Femur (tissue), 1 donor: ENCODE measurements around the gene IRGQ.
A peak's percentile ranks its signal among the peaks of the same experiment; 100 is the strongest.
"Not testable (repeated sequence)": the region's sequence is repeated elsewhere in the genome, so short reads cannot be mapped to it uniquely, and the experiment has no call there.

Experiments
- DNase-seq: peaks from one replicate; pipeline ENCODE4 v3.0.0-alpha.2; 2017

Gene IRGQ

DNA sequence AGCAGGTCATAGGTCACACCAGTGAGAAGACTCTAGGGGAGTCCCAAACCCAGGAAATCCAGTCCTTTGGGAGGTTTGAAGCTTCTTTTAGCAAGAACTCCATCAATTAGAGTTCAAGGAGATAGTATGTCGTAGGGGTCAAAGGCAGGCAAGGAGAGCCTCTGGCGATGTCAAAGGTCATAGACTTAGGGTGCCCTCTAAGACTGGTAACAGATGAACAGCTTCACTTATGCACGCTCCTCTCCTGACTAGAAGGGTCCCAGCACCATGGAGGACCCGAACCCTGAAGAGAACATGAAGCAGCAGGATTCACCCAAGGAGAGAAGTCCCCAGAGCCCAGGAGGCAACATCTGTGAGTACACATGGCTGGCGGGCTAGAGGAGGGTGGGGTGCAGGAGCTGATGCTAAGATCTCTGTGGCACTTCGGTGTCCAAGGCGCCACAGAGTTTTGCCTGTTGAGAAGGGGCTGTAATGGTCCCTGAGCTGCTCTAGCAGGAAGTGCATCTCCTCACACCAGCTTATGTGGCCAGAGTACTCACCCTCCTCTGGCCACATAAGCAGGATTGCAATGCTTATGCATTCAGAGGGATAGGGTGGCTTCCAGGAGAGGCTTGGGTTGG lies 1.0 kb upstream of the IRGQ start:
- no peak for DNase-seq

DNA sequence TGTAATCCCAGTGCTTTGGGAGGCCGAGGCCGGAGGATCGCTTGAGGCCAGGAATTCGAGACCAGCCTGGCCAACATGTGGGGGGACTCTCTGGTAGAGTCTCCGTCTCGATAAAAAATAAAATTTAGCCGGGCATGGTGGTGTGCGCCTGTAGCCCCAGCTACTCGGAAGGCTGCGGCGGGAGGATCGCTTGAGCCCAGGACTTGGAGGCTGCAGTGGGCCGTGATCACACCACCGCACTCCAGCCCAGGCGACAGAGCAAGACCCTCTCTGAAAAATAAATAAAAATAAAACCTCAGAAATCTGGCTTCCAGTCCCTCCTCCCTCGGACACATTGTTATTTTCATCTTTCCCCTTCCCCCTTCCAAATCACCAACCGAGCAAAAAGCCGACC lies 332 bp downstream of the IRGQ start:
- DNase-seq = peak; percentile 43

DNA sequence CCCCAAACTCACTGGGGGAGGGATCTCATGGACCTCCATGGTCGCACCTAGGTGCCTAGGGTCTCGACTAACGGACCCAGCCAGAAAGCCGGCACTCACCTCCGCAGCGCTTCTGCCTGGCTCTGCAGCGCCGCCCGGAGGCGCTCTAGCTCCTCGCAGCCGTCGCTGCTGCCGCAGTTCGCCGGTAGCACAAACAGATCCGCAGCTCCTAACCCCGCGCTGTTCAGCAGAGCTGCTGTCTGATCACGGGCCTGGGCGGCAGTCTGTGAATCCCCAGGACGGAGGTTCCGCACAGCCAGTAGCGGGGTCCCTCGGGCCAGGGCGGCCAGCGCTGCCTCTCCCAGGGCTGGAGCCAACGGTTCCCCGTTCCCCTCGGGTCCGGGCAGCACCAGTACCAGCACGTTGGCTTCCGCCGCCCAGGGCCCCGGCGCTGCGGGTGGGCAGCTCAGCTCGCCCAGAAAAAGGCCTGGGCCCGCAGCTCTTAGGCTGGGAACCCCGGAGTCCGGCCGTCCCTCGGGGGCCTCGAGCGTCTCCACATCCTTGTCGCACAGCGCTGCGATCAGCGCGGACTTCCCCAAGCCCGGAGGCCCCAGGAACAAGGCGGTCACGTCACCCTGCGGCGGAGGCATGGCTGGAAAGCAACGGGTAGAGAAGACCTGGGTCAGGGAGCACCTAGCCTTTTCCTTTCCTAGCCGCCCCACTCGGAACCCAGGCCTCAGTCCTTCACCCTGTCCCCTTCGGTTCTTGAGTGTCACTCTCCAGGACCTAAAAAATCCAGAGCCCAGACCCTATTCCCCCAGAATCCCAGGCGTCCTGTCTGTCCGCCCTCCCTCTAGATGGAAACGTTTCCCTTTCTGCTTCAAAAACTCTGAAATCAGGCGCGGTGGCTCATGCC lies 977 bp downstream of the IRGQ start:
- DNase-seq = peak; percentile 74

DNA sequence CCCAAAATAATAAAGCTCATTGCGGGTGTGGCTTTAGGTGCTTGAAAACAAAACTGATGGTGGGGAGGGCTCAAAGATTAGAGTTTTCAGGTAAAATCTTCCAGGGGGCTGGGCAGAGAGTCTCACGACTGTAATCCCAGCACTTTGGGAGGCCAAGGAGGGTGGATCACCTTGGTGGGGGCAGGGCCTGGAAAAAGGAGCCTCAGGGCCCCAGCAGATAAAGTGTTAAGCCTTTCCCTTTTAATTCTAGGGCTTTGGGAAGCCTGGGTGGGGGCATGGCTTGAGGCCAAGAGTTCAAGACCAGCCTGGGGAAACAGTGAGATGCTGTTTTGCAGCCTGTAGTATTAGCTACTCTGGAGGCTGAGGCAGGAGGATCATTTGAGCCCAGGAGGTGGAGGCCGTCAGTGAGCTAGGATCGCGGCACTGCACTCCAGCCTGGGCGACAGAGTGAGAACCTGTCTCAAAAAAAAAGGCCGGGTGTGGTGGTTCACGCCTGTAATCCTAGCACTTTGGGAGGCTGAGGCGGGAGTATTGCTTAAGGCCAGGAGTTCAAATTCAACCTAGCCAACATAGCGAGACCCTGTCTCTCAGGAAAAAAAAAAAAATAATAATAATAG lies 1.7 kb downstream of the IRGQ start:
- no peak for DNase-seq

DNA sequence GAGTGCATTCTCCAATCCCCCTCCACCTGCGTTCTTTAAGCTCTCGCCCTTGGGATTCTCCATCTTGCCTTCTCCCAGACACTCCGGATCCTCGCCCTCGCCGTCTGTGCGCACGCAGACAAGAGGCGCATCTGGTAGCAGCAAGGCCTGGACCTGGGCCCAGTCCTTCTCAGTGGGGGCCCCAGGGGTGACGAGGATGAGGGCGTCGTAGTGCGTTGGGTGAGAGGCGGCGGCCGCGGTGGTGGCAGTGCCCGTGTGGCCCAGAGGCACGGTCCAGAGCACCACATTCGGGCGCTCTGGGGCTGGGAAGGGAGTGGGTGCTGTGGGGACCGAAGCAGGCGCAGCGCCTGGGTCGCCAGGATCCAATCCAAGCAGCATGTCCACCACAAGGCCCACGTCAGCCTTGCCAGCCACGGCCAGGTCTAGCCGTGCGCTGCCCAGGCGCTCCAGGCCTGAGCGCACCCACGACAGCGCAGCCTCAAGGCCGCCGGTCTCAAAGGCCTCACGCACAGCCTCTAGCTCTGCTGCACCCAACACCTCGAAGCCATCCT lies 3.1 kb downstream of the IRGQ start:
- DNase-seq = no peak

DNA sequence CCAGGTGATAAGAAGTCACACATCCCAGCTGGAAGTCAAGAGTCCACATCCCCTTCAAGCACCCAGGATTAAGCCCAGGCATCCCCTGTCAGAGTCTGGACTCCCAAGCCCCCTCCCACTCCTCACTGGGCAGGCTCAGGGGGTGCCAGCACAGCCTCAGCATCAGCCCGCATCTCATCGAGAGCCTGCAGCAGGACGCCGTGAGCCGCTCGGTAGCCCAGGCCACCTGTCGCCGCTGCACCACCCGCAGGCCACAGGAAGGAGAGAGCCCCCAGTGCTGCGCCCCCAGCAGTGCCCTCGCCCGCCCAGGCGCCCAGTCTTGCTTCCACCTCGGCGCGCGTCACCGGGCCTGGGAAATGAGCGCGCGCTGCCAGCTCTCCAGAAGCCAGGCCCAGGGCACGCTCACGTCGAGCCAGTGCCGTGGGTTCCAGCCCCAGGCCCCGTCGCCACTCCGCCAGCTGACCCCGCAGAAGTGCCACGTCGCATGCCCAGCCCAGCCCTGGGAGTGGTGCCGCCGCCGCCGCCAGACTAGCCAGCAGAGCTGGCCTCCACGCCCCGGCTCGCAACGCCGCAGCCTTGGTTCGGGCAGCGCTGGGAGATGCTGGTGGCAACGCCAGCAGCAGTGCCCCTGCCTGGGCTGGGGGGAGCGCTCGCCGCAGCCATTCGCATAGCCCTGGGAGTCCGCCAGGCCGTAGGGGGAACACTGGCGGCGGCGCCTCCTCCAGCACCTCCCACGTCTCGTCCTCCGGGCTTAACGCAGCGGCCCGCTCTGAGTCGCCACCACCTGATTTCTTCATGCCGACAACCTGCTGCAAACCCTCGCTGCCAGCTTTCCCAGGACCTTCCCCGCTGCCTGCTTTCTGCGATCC lies 3.8 kb downstream of the IRGQ start:
- no peak for DNase-seq

DNA sequence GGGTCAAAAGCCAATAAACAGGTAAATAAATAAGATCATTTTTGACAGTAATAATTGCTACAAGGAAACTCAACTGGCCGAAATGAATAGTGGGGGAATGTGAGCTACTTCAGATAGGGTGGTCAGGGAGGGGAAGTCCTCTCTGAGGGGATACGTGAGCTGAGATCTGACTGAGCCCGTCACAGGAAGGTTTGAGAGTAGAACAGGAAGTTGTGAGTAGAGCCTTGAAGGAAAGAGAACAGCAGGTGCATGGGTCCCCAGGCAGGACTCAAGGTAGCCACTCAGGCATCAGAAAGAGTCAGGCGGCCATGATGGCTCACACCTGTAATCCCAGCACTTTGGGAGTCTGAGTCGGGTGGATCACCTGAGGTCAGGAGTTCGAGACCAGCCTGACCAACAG lies 6.3 kb downstream of the IRGQ start:
- DNase-seq = no peak

DNA sequence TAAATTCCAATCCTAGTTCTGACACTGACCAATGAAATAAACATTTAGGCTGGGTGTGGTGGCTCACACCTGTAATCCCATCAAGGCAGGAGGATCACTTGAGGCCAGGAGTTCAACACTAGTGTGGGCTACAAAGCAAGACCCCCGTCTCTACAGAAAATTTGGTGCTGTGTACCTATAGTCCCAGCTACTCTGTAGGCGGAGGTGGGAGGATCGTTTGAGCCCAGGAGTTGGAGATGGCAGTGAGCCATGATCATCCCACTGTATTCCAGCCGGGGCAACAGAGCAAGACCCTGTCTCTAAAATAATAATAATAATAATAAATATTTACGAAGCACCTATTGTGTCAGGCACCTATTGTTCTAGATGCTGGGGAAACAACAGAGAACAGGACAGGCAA lies 6.7 kb downstream of the IRGQ start:
- no peak for DNase-seq

DNA sequence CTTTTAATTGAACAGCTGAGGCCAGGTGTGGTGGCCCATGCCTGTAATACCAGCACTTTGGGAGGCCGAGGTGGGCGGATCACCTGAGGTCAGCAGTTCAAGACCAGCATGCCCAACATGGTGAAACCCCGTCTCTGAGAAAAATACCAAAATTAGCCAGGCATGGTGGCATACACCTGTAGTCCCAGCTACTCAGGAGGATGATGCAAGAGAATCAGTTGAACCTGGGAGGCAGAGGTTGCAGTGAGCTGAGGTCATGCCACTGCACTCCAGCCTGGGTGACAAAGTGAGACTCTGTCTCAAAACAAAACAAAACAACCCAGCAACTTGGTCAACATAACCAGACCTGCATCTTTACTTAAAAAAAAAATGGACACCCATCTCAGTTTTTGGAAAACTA lies 8.9 kb downstream of the IRGQ start:
- DNase-seq = not testable (repeated sequence)

DNA sequence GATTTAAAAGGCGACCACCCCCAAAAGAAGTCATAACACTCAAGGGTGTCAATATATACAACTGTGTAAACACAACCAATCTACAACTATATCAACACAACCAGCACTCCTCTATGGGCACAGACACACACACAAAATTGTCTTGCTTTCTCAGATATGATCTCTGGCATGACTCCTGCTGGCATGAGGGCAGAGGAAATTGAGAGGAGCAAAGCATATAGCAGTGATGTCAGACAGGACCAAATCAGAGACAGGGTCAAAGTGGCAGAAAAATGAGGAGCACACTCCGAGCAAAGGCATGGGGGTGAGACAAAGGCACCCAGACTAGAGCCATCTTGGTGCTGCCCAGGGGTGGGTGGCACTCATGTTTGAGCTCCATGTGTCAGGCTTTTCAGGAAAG lies 9.6 kb downstream of the IRGQ start:
- no peak for DNase-seq

DNA sequence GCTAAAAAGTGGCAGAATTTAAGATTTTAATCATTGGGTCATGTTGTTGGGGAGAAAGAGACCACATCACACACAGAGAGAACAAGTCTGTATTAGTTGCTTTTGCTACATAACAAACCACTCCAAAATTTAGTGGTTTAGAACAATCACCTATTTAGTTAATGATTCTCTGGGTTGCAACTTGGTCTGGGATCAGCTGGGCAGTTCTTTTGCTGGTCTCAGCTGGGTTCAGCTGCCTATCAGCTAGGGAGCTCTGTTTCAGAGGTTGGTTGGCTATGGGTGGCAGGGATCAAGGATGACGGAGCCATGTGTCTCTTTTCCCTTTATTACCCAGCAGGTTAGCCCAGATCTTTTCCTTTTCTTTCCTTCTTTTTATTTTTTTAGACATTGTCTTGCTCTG lies 11.4 kb downstream of the IRGQ start:
- no peak for DNase-seq

DNA sequence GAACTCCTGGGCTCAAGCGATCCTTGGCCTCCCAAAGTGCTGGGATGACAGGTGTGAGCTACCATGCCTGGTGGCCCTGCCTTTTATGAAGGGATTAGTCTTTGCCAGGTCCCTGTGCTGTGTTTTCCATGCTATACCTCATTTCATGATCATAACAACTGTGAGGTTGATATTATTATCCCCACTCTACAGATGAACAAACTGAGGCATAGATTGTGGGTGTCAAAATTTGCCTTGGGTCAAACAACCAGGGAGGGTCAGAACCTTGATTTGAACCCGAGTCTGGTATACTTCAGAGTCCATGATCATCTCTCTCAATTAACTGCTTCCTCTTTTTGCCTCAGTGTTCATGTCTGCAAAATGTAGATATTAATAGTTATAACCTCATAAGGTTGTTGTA lies 13.4 kb downstream of the IRGQ start:
- DNase-seq = no peak

DNA sequence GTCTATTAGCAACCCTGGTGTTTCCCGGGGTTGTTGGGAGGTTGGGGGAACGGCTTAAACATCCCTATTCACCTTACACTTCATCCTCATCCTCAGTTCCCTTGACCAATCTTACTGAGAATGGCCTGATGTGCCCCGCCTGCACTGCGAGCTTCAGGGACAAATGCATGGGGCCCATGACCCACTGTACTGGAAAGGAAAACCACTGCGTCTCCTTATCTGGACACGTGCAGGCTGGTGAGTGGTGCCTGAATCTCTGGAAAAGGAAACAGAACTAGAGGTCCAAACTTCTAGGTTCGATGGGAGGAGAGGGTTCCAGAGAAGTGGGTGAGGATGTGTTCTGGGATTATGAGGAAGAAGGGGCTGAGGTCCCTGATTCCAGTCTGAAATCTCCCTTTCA lies 14.5 kb downstream of the IRGQ start:
- no peak for DNase-seq

DNA sequence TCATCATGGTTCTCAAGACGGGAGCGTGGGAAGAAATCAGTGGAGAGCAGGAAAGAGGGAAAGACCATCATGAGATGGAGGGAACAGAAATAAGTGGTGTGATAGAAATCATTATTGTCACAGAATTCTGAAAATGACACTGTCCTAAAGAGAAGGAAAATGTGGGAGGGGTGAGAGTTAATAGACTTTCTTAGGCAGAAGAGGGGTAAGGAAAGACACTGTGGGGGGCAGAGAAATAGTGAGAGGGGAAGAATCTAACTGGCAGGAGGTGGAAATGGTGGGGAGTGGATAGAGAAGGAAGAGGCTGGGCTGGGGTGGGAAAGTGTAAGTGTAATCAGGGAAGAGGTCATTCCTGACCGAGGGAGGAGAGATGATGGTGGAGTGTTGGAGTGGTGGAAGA lies 17.1 kb downstream of the IRGQ start:
- DNase-seq = no peak

DNA sequence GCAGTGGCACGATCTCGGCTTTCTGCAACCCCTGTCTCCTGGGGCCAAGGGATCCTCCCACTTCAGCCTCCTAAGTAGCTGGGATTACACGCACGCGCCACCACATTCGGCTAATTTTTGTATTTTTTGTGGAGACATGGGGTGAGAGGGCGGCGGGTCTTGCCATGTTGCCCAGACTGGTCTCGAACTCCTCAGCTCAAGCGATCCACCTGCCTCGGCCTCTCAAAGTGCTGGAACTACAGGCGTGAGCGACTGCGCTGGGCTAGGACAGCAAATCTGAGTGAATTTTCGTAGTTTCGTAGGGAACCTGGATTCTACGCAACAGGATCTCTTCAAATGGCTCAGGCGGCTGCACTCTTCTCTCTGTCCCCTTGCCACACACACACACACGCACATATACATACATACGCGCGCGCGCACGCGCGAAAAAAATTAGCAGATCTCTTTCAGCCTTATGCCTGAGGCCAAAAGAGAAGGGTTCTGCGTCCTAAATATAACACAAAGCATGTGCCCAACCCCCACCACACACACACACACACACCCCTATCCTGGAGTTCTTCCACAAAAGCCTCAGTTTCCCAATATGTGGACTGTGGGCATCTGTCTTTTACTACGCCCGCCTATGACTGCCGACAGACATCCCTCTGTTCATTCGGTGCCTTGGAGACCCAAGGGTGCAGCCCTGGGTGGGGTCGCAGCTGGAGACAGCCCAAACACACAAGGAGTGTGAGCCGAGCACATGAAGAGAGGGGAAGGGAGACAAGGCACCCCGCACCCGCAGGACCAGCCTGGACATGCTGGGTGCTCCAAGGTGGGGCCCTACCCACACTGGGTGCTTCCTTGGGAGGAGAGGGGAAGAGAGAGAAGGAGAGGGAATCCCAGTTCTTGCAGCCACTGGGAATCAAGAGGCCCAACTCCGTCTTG lies 19.7 kb downstream of the IRGQ start:
- DNase-seq = no peak

DNA sequence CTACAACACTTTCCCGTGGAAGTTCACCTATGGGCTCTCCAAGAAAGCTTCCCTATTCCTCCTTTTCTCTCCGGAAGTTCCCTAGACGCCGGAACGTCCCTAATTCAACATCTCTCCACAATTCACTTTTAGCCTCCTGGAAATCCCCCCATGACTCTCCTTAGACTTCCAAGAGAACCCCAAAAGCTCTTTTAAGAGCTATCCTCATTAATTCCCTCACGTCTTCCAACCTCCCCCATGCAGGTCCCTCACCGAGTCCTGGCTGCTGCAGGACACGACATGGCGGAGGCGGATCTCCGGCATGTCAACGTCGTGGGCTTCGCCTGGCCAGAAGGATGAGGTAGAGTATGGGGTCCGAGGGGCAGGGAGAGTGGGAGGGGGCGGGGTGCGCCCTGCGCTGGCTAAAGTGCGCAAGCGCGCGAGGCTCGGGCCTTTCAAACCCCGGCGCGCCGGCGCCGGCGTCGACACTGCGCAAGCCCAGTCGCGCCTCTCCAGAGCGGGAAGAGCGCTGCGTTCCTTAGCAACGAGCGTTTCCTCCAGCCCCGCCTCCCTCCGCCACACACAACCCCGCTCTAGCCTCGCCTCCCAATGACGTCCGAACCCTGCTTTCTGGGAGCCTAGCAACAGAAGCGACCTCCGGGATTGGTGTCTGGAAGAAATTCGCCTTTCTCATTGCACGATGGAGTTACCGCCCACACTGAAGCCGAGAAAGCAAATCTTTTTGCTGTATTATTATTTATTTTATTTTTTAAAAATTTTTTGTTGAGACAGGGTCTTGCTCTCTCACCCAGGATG lies 20.6 kb downstream of the IRGQ start, which contains the start of the genes PINLYP and XRCC1:
Gene PINLYP (plus strand): TSS at position 646 of the 795 bp plus-strand sequence. CDS start 1,391 bp downstream, outside the sequence.
Gene XRCC1 (minus strand): TSS at position 372 of the 795 bp plus-strand sequence. CDS start 69 bp downstream, at position 303.
- peak; percentile 99 for DNase-seq

DNA sequence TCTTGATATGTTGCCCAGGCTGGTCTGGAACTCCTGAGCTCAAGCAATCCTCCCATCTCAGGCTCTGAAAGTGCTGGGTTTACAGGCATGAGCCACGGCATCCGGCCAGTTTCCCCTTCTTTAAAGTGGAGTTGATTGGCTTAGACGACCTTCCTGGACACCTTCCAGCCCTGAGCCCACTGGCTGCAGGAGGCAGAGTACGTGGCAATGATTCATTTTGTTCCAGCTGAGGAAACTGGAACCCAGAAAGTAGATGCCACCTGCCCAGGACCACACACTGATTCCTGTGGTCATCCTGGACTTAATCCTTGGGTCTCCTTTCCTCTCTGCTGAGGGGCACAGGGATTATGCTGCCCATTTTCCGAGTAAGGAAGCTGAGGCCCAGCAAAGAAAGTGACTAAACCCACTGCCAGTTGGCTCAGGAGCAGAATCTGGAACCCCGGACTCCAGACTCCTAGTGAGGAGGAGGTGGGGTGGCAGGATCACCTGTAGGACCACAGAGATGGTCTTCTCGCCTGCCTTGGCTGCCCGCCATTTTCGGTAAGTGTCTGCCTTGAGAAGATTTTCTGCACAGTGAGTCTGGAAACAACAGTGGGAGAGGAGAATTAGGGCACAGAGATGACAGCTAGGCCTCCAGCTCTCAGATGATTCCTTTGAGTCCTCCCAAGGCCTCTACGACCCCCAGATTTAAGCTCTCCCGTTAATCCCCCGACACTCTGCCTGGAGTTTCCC lies 21.3 kb downstream of the IRGQ start:
- no peak for DNase-seq

DNA sequence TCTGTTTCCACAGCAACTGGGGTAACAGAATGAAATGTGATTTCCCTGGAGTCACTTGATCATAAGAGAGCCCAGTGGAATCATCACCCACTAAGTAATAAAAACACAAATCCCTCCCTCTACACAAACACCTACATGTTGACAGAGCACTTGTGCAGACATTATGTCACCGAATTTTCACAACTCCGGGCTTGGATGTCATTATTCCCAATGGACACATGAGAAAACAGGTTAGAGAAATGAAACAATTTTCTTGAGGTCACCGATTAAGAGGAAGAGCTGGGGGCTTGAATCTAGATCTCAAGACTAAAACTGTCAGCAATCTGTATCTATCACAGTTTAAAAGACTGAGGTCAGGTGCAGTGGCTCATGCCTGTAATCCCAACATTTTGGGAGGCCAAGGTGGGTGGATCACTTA lies 23.8 kb downstream of the IRGQ start:
- DNase-seq = no peak

DNA sequence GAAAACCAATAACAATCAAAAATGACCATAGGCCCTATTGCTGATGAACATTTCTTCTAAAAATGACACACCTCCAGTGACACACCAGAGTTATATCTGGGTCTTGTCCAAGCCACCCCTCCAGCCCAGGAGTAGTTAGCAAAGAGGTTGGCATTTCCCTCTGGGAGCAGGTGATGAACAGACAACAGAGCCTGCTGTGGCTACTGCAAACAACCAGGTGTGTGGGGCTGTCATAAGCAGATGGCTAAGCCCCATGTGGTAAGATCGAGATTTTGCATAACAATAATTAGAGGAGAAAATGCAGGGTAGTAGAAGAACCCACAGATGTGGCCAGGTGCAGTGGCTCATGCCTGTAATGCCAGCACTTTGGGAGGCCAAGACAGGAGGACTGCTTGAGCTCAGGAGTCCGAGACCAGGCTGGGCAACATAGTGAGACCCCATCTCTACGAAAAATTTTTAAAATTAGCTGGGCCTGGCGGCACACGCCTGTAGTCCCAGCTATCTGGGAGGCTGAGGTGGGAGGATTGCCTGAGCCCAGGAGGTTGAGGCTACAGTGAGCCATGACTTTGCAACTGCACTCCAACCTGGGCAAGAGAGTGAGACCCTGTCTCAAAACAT lies 25.7 kb downstream of the IRGQ start:
- no peak for DNase-seq
